ENCODE measurements around the gene GJA3.
A peak's percentile ranks its signal among the peaks of the same experiment; 100 is the strongest.

- TF ChIP-seq POLR2AphosphoS5 (IDR thresholded peaks at IDR 0.05) (no peak), POLR2A (IDR thresholded peaks at IDR 0.05) (no peak), CTCF (IDR thresholded peaks at IDR 0.05) (peak in 1 of 4 experiments; percentile 7)
Measured at GRCh38 chr13:20090349-20090748, 70.5 kb downstream of the GJA3 start.
